ENCODE results near the gene ATAD3C.
"Not testable (repeated sequence)": the region's sequence is repeated elsewhere in the genome, so short reads cannot be mapped to it uniquely, and the experiment has no call there.

- TF ChIP-seq POLR2AphosphoS5, POLR2A (IDR thresholded peaks at IDR 0.05; ENCODE audit: low read depth, low read length): not testable (repeated sequence)
These were observed 26.5 kb downstream of the ATAD3C start for GRCh38 chr1:1476011-1476410.

Data from GM12892 (cell line).